ENCODE measurements around the gene AK9.

GRCh38 chr6:109469591-109470189, 221.3 kb downstream of the AK9 start:
- TF ChIP-seq CTCF (IDR thresholded peaks at IDR 0.05 in 2 of 3, conservative IDR thresholded peaks at IDR 0.05 in 1 of 3; ENCODE audit: control insufficient read depth in 2 of 3, extremely low read depth in 1 of 3, insufficient read depth in 1 of 3, low read depth in 3 of 3, low read length in 3 of 3) (no peak), MXI1 (IDR thresholded peaks at IDR 0.05; ENCODE audit: low read depth, low read length) (no peak), TARDBP (IDR thresholded peaks at IDR 0.05; ENCODE audit: borderline replicate concordance) (no peak), KDM1A (IDR thresholded peaks at IDR 0.05; ENCODE audit: borderline replicate concordance) (no peak), POLR2A (IDR thresholded peaks at IDR 0.05; ENCODE audit: low read depth, low read length) (no peak), ATF3 (IDR thresholded peaks at IDR 0.05; ENCODE audit: borderline replicate concordance, extremely low read depth, low read depth, low read length) (no peak), NFIC (IDR thresholded peaks at IDR 0.05; ENCODE audit: low read depth, low read length) (no peak), FOS (IDR thresholded peaks at IDR 0.05; ENCODE audit: borderline replicate concordance, extremely low read depth, insufficient read length) (no peak), SMC3 (IDR thresholded peaks at IDR 0.05; ENCODE audit: borderline replicate concordance, low read length) (no peak), TAF1 (IDR thresholded peaks at IDR 0.05; ENCODE audit: borderline replicate concordance, low read depth, low read length) (no peak), SUZ12 (IDR thresholded peaks at IDR 0.05; ENCODE audit: unreplicated experiment) (no peak)
- TF ChIP-seq, protein P1, sequence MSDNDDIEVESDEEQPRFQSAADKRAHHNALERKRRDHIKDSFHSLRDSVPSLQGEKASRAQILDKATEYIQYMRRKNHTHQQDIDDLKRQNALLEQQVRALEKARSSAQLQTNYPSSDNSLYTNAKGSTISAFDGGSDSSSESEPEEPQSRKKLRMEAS (IDR thresholded peaks at IDR 0.05; ENCODE audit: low read depth, low read length): no peak

All from GM12878 (cell line).